CD4-positive, alpha-beta T cell treated with Interleukin-12 subunit alpha and Interleukin-12 subunit beta, for 1 hour (primary cell): ENCODE measurements around the gene SCPEP1.
A peak's percentile ranks its signal among the peaks of the same experiment; 100 is the strongest.
"Not testable (repeated sequence)": the region's sequence is repeated elsewhere in the genome, so short reads cannot be mapped to it uniquely, and the experiment has no call there.

Source experiments
- DNase-seq: peaks from one replicate; pipeline ENCODE4 v3.0.0-alpha.2; 2020

SCPEP1 gene

GRCh38 chr17:56965681-56966080, 12.2 kb upstream of the SCPEP1 start:
- not testable (repeated sequence) for DNase-seq

GRCh38 chr17:56966338-56966737, 11.6 kb upstream of the SCPEP1 start:
- DNase-seq: no peak

- no peak for DNase-seq
Measured at GRCh38 chr17:56970974-56971373, 7.0 kb upstream of the SCPEP1 start.

- no peak for DNase-seq
Measured at GRCh38 chr17:56972111-56972730, 5.7 kb upstream of the SCPEP1 start.

- no peak for DNase-seq
Measured at GRCh38 chr17:56973520-56973919, 4.4 kb upstream of the SCPEP1 start.

- DNase-seq: no peak
Measured at GRCh38 chr17:56974055-56974454, 3.9 kb upstream of the SCPEP1 start.

- no peak for DNase-seq
Measured at GRCh38 chr17:56975656-56976055, 2.3 kb upstream of the SCPEP1 start.

- DNase-seq: no peak
Measured at GRCh38 chr17:56976941-56977608, 856 bp upstream of the SCPEP1 start.

GRCh38 chr17:56978441-56979090, 635 bp downstream of the SCPEP1 start:
- DNase-seq: peak; percentile 13

GRCh38 chr17:56979091-56979480, 1.2 kb downstream of the SCPEP1 start:
- no peak for DNase-seq

GRCh38 chr17:56980526-56980925, 2.6 kb downstream of the SCPEP1 start:
- DNase-seq: not testable (repeated sequence)

- no peak for DNase-seq
Measured at GRCh38 chr17:56982312-56982711, 4.4 kb downstream of the SCPEP1 start.

GRCh38 chr17:56983366-56983765, 5.4 kb downstream of the SCPEP1 start:
- no peak for DNase-seq

- no peak for DNase-seq
Measured at GRCh38 chr17:56985371-56986162, 7.6 kb downstream of the SCPEP1 start.

GRCh38 chr17:56987283-56987834, 9.4 kb downstream of the SCPEP1 start:
- no peak for DNase-seq

GRCh38 chr17:56988901-56989572, 11.1 kb downstream of the SCPEP1 start:
- no peak for DNase-seq

- DNase-seq: no peak
Measured at GRCh38 chr17:56992364-56992763, 14.4 kb downstream of the SCPEP1 start.

- DNase-seq: no peak
Measured at GRCh38 chr17:56994009-56994792, 16.3 kb downstream of the SCPEP1 start.

- DNase-seq: no peak
Measured at GRCh38 chr17:56995766-56996165, 17.8 kb downstream of the SCPEP1 start.

GRCh38 chr17:56997313-56997712, 19.4 kb downstream of the SCPEP1 start:
- DNase-seq: no peak

GRCh38 chr17:57001541-57001940, 23.6 kb downstream of the SCPEP1 start:
- DNase-seq: no peak

- DNase-seq: no peak
Measured at GRCh38 chr17:57002904-57003303, 25.0 kb downstream of the SCPEP1 start.
